AG09309 (cell line): ENCODE data around the gene VIPR2.

Source experiments
- DNase-seq: peaks from one replicate; pipeline ENCODE4 v3.0.0-alpha.2; 2010; ENCODE audit warnings: low read depth
- H3K4me3 ChIP-seq: 2 replicates; pipeline ENCODE4 v1.5.1; 2011; ENCODE audit warnings: mild to moderate bottlenecking, low read depth, low read length, moderate library complexity; ENCODE audit not compliant: control insufficient read depth
- TF ChIP-seq, protein P1 (sequence below): IDR thresholded peaks from 2 replicates; pipeline ENCODE4 v1.5.1; 2011; ENCODE audit warnings: mild to moderate bottlenecking, low read depth, low read length, inconsistent platforms; ENCODE audit not compliant: insufficient read depth, control insufficient read depth; ENCODE audit errors: missing control alignments

Gene VIPR2

GRCh38 chr7:159144758-159145489, at the start of gene VIPR2:
VIPR2 (minus strand) TSS chr7:159144867; CDS start chr7:159144771, 96 bp downstream.
- no peak for DNase-seq
- TF ChIP-seq, protein P1, sequence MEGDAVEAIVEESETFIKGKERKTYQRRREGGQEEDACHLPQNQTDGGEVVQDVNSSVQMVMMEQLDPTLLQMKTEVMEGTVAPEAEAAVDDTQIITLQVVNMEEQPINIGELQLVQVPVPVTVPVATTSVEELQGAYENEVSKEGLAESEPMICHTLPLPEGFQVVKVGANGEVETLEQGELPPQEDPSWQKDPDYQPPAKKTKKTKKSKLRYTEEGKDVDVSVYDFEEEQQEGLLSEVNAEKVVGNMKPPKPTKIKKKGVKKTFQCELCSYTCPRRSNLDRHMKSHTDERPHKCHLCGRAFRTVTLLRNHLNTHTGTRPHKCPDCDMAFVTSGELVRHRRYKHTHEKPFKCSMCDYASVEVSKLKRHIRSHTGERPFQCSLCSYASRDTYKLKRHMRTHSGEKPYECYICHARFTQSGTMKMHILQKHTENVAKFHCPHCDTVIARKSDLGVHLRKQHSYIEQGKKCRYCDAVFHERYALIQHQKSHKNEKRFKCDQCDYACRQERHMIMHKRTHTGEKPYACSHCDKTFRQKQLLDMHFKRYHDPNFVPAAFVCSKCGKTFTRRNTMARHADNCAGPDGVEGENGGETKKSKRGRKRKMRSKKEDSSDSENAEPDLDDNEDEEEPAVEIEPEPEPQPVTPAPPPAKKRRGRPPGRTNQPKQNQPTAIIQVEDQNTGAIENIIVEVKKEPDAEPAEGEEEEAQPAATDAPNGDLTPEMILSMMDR = no peak
- H3K4me3 ChIP-seq = no peak within 1 kb of the TSS

DNA sequence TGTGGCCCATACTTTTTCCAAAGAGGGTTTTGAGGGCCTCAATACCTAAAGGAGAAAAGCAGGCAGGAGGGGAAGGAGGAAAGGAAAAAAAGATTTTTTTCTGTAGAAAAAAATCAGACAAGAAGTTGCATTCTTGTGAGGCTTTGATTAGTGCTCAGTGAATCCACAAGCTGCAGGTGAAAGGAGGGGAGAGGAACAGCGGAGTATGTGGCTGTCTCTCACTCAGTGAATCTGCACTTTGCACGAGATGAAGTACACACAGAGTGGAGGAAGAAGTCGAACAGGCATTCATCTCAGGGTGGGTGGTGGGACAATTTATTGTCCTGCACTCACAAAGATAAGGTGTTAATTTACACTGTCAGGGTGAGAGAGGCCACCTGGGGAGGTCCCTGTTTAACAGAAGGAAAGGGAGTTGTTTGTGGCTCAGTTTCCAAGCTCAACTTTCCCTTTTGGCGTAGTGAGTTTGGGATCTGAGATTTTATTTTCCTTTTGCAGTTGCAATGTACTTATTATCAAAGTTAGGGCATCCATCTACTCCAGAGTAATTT, 49.0 kb upstream of the VIPR2 start:
- TF ChIP-seq, protein P1 = no peak
- H3K4me3 ChIP-seq = no peak overlapping the region
- DNase-seq = no peak

DNA sequence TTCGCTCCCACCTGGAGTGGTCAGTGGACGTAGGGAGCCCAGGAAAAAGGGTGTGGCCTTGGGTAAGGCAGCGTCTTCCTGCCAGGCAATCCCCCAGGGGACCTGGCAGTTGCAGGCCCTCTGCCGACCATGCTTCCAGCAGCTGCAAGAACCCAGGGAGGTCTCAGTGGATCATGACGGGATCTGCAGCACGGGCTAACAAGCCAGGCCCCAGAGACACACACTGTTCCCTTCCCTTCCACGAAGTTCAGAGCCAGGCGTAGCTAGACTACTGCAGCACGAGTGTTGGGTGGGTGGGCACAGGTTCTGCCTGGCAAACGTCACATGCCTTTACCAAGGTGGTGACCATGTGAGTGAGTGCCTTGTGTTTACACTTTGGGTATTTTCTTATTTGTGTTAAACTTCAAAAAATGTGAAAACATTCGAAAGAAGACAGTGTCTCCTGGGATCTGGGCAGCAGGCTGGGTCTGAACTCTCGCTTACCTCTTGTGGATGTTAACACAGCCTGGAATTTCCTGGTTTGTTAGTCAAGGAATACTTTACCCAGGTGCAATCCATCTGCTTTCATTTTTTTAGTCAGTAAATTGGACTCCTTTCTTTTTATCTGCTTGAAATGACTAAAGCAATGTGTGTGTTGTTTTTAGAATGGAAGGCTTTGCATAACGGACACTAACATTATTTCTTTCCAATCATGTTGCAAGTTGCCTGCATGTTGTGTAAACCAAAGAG, 48.2 kb upstream of the VIPR2 start:
- no peak for DNase-seq
- TF ChIP-seq, protein P1 = no peak
- no peak overlapping the region for H3K4me3 ChIP-seq

DNA sequence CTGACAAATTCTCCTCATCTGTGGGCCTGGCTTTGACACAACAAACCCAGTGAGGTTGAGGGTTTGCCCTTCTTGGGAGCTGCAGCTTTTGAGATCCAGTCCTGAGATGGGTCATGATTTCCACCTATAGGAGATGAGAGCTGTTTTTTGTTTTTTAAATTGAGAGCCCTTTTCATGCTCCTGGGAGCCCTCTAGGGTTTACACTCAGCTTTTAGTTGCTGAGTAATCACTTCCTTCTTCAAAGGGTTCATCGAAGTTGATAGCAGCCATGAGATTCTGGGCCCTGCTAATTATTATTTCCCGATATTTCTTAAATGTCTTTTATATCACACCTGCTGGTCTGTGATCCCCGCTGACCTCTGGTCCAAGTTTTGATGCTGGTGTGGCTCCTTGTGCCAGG, 47.3 kb upstream of the VIPR2 start:
- DNase-seq = no peak
- TF ChIP-seq, protein P1 = no peak
- H3K4me3 ChIP-seq = no peak overlapping the region

GRCh38 chr7:159191236-159191635, 46.6 kb upstream of the VIPR2 start:
- no peak for DNase-seq
- TF ChIP-seq, protein P1 = no peak
- H3K4me3 ChIP-seq = no peak overlapping the region

- no peak for DNase-seq
- no peak overlapping the region for H3K4me3 ChIP-seq
- TF ChIP-seq, protein P1 = no peak
These were observed 43.3 kb upstream of the VIPR2 start for GRCh38 chr7:159188011-159188410.
